ENCODE data around the gene OR3A1. TPM values are rescaled to one million over a fixed set of nuclear protein-coding genes. Genes with fewer than 3 reads are reported as not detected.

Gene OR3A1
- total and polyA plus RNA-seq, 2 of the 8 experiments (the other 6 are each of a cell fraction or from before 2014, with no cell fraction given), result not detected

GRCh38 chr17:3316836-3317235 lies 18.7 kb upstream of the OR3A1 start:
- H3K4me1 ChIP-seq (replicated peaks in 1 of 4; ENCODE audit: control insufficient read depth in 3 of 4, insufficient read depth in 4 of 4, low read length in 3 of 4), result no peaks in the 10 kb centered on the region
- no peak overlapping the region for H3K23ac ChIP-seq (ENCODE audit: insufficient read length)
- H3K36me3 ChIP-seq (ENCODE audit: control insufficient read depth in 2 of 4, insufficient read depth in 4 of 4, low read length in 3 of 4), result no peaks in the 10 kb centered on the region
- H4K8ac ChIP-seq (ENCODE audit: extremely low read depth, insufficient read depth, low read length), result no peak overlapping the region
- no peak overlapping the region for H2AK5ac ChIP-seq (ENCODE audit: low read depth, low read length)
- H4K20me1 ChIP-seq (replicated peaks in 1 of 2; ENCODE audit: control insufficient read depth in 1 of 2, insufficient read depth in 2 of 2, low read length in 2 of 2), result no peaks in the 10 kb centered on the region
- no peaks in the 10 kb centered on the region for H3K79me1 ChIP-seq (ENCODE audit: low read depth, low read length)
- H3K4ac ChIP-seq (replicated peaks; ENCODE audit: insufficient read length, low read depth, low read length), result no peak overlapping the region
- FAIRE-seq (no peak), DNase-seq (ENCODE audit: low read depth in 1 of 2, low spot score in 2 of 2) (no peak)
- CTCF ChIA-PET (ENCODE audit: partially characterized antibody), result no interaction called here
- H3K79me2 ChIP-seq (ENCODE audit: control insufficient read depth in 1 of 2, insufficient read depth in 2 of 2, low read length in 2 of 2), result no peaks in the 10 kb centered on the region
- no peaks in the 10 kb centered on the region for H3K23me2 ChIP-seq (ENCODE audit: low read depth, low read length)
- H4K5ac ChIP-seq (ENCODE audit: insufficient read length, low read depth, low read length), result no peak overlapping the region
- H3K9me3 ChIP-seq (ENCODE audit: insufficient read depth in 2 of 2, low read depth in 1 of 2, low read length in 1 of 2), result peaks cover 17 to 32% of the 10 kb centered on the region in 2 experiments; a peak in 3 of 4 replicates
- H3K18ac ChIP-seq (ENCODE audit: extremely low read depth, low read length), result no peak overlapping the region
- no peak overlapping the region for H2BK12ac ChIP-seq (ENCODE audit: low read depth, low read length)
- H2BK5ac ChIP-seq (ENCODE audit: low read depth, low read length), result no peak overlapping the region
- H2AFZ ChIP-seq (ENCODE audit: low read length), result no peak overlapping the region
- no peak overlapping the region for H4K91ac ChIP-seq (replicated peaks; ENCODE audit: insufficient read length, low read length)
- H3K9ac ChIP-seq (replicated peaks in 1 of 4; ENCODE audit: extremely low read depth in 1 of 4, low read depth in 3 of 4, low read length in 3 of 4), result no peak overlapping the region
- H3K27ac ChIP-seq (ENCODE audit: low read depth, low read length), result no peak overlapping the region
- no peak overlapping the region for H3K56ac ChIP-seq (replicated peaks; ENCODE audit: insufficient read length, low read depth, low read length)
- no peak overlapping the region for H3K4me2 ChIP-seq (ENCODE audit: insufficient read depth in 1 of 2, low read depth in 2 of 2, low read length in 2 of 2)
- no peak overlapping the region for H3K4me3 ChIP-seq (ENCODE audit: extremely low read depth in 1 of 4, insufficient read depth in 2 of 4, low read depth in 3 of 4, low read length in 4 of 4)
- H2BK20ac ChIP-seq (ENCODE audit: low read length), result no peak overlapping the region
- WGBS, 2 experiments (ENCODE audit: extremely low coverage in 1 of 2, insufficient coverage in 1 of 2, insufficient read length in 1 of 2, insufficient replicate concordance in 2 of 2, low coverage in 1 of 2, low lambda C conversion rate in 2 of 2, missing lambda C conversion rate in 1 of 2), result 71% methylated on average over 3 of the region's 3 CpGs; no CpG with 5 or more reads in 1 of the 2 experiments
- H3K27me3 ChIP-seq (replicated peaks in 1 of 4; ENCODE audit: control insufficient read depth in 3 of 4, extremely low read depth in 1 of 4, insufficient read depth in 3 of 4, low read length in 3 of 4), result no peaks in the 10 kb centered on the region
- H2BK120ac ChIP-seq (replicated peaks; ENCODE audit: low read depth, low read length), result no peak overlapping the region
- H3K14ac ChIP-seq (ENCODE audit: insufficient read length), result no peak overlapping the region
- POLR2A ChIA-PET (ENCODE audit: partially characterized antibody), result no interaction called here
- H2BK15ac ChIP-seq (ENCODE audit: low read length), result no peak overlapping the region
- TF ChIP-seq SIN3A (conservative IDR thresholded peaks at IDR 0.05 in 1 of 2, IDR thresholded peaks at IDR 0.05 in 1 of 2; ENCODE audit: low read depth in 1 of 2, low read length in 2 of 2) (no peak), MAX (IDR thresholded peaks at IDR 0.05) (no peak), CTBP2 (IDR thresholded peaks at IDR 0.05; ENCODE audit: borderline replicate concordance, insufficient read depth, insufficient read length, low read length) (no peak), ASH2L (IDR thresholded peaks at IDR 0.05; ENCODE audit: low read length) (no peak), TAF7 (optimal IDR thresholded peaks at IDR 0.05; ENCODE audit: borderline replicate concordance, low read depth, low read length) (no peak), EZH2 (IDR thresholded peaks at IDR 0.05; ENCODE audit: low read depth, low read length, severe bottlenecking) (no peak), TBP (IDR thresholded peaks at IDR 0.05; ENCODE audit: low read depth, low read length) (no peak), POLR2AphosphoS5 (IDR thresholded peaks at IDR 0.05; ENCODE audit: low read depth, low read length) (no peak), HDAC6 (IDR thresholded peaks at IDR 0.05; ENCODE audit: low read depth, low read length) (no peak), SP4 (IDR thresholded peaks at IDR 0.05; ENCODE audit: low read length) (no peak)
- TF ChIP-seq, protein P1, sequence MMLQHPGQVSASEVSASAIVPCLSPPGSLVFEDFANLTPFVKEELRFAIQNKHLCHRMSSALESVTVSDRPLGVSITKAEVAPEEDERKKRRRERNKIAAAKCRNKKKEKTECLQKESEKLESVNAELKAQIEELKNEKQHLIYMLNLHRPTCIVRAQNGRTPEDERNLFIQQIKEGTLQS (IDR thresholded peaks at IDR 0.05; ENCODE audit: insufficient read depth, low read depth, low read length), result no peak
- TF ChIP-seq, protein P2, sequence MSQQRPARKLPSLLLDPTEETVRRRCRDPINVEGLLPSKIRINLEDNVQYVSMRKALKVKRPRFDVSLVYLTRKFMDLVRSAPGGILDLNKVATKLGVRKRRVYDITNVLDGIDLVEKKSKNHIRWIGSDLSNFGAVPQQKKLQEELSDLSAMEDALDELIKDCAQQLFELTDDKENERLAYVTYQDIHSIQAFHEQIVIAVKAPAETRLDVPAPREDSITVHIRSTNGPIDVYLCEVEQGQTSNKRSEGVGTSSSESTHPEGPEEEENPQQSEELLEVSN (IDR thresholded peaks at IDR 0.05), result no peak

Data from H1 (cell line).